Gastroesophageal sphincter (tissue), 4 donors: ENCODE results near the gene WEE1. TPM values are rescaled to one million over a fixed set of nuclear protein-coding genes. Genes with fewer than 3 reads are reported as not detected.

Source experiments
- ATAC-seq: fragments of 150-250 bp; one replicate; pipeline ENCODE4 v1.9.1; 2016; ENCODE audit warnings: mild to moderate bottlenecking, moderate library complexity
- H3K27ac ChIP-seq, 4 donors: fragments of 200-600 bp; sonication (generic) in 3 of 4; 1 replicate in 3 of 4; 2 replicates in 1 of 4; pipeline ENCODE4 v1.5.1; 2016 to 2019
- H3K27me3 ChIP-seq: fragments of 200-600 bp; sonication (generic); one replicate; pipeline ENCODE4 v1.5.1; 2019
- H3K36me3 ChIP-seq, 2 donors: fragments of 200-600 bp; sonication (generic); one replicate each; pipeline ENCODE4 v1.5.1; 2019; ENCODE audit warnings: control low read depth in 1 of 2
- H3K4me1 ChIP-seq, 3 donors: fragments of 200-600 bp; sonication (generic); 1 replicate in 2 of 3; 2 replicates in 1 of 3; pipeline ENCODE4 v1.5.1; 2016 to 2019; ENCODE audit warnings: control low read depth in 2 of 3
- H3K4me3 ChIP-seq, 2 donors: fragments of 200-600 bp; sonication (generic); one replicate each; pipeline ENCODE4 v1.5.1; 2019; ENCODE audit warnings: mild to moderate bottlenecking in 1 of 2, moderate library complexity in 1 of 2
- H3K9me3 ChIP-seq, 3 donors: fragments of 200-600 bp; sonication (generic); one replicate each; pipeline ENCODE4 v1.5.1; 2017 to 2019; ENCODE audit warnings: control low read depth in 2 of 3
- CTCF ChIP-seq, 4 experiments: fragments of 200-600 bp in 2 of 4; fragments of 450-650 bp in 2 of 4; sonication (generic) in 1 of 4; IDR thresholded peaks; one replicate each; pipeline ENCODE4 v1.5.1; 2017 to 2019; ENCODE audit warnings: antibody characterized with exemption in 4 of 4, mild to moderate bottlenecking in 2 of 4, moderate library complexity in 2 of 4
- EP300 ChIP-seq: sonication (generic); formaldehyde crosslinking; IDR thresholded peaks from one replicate; pipeline ENCODE4 v1.6.1; 2017; ENCODE audit warnings: antibody characterized with exemption, mild to moderate bottlenecking
- POLR2A ChIP-seq, 2 donors: fragments of 450-650 bp; IDR thresholded peaks; one replicate each; pipeline ENCODE4 v1.6.1; 2017; ENCODE audit warnings: antibody characterized with exemption in 2 of 2, mild to moderate bottlenecking in 2 of 2, moderate library complexity in 1 of 2
- POLR2AphosphoS5 ChIP-seq: sonication (generic); formaldehyde crosslinking; IDR thresholded peaks from one replicate; pipeline ENCODE4 v1.6.1; 2017; ENCODE audit warnings: antibody characterized with exemption
- WGBS, 2 donors: methylation state at CpG; one replicate each; pipeline ENCODE4 v1.1.5; 2018; ENCODE audit warnings: low coverage in 1 of 2; 5-methylcytosine and 5-hydroxymethylcytosine counted together
- total RNA-seq, 4 donors: library from RNA; depleted of rRNA; stranded (reverse); fragments of >200 nt; gene quantifications; one replicate each; pipeline ENCODE4 v1.1.0, GENCODE V29; 2016

The WEE1 gene
- total RNA-seq, 4 donors from 2014 or later: 42.5 to 65.3 (median 51.3) TPM

DNA sequence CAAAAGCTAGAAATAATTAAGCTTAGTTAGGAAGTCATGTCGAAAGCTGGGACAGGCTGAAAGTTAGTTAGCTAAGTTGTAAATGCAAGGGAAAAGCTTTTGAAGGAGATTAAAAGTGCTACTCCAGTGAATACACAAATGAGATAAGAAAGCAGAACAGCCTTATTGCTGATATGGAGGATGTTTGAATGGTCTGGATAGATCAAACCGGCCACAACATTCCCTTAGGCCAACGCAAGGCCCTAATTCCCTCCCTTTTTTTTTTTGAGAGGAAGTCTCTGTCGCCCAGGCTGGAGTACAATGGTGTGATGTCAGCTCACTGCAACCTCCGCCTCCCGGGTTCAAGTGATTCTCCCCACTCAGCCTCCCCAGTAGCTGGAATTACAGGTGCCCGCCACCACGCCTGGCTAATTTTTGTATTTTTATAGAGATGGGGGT, 23.3 kb upstream of the WEE1 start:
- Histone ChIP-seq H3K4me3 (no peak overlapping the region), H3K9me3 (no peaks in the 10 kb centered on the region), H3K27me3 (no peaks in the 10 kb centered on the region), H3K27ac (no peak overlapping the region), H3K4me1 (no peaks in the 10 kb centered on the region), H3K36me3 (no peaks in the 10 kb centered on the region)
- 65 to 93% methylated on average over 2 to 6 of the region's 8 CpGs for WGBS, 2 donors
- ATAC-seq: no peak
- TF ChIP-seq POLR2AphosphoS5 (no peak), EP300 (no peak), POLR2A (IDR thresholded peaks at IDR 0.05) (no peak), CTCF (IDR thresholded peaks at IDR 0.05) (no peak)

- whole genome bisulfite sequencing, 2 donors: 80 to 88% methylated on average over 1 to 2 of the region's 2 CpGs
- TF ChIP-seq CTCF (IDR thresholded peaks at IDR 0.05) (no peak), POLR2AphosphoS5 (no peak), EP300 (no peak)
- Histone ChIP-seq H3K27ac (no peak overlapping the region), H3K9me3 (no peaks in the 10 kb centered on the region), H3K27me3 (no peaks in the 10 kb centered on the region), H3K36me3 (no peaks in the 10 kb centered on the region), H3K4me3 (no peak overlapping the region), H3K4me1 (peaks cover 0 to 18% (median 8%) of the 10 kb centered on the region in 3 donors)
- no peak for ATAC-seq
Observed at GRCh38 chr11:9561279-9561982, 12.0 kb upstream of the WEE1 start.

GRCh38 chr11:9562716-9563115, 10.8 kb upstream of the WEE1 start:
- H3K36me3 ChIP-seq: no peaks in the 10 kb centered on the region
- no peak for ATAC-seq
- no peaks in the 10 kb centered on the region for H3K27me3 ChIP-seq
- H3K27ac ChIP-seq: no peak overlapping the region
- H3K9me3 ChIP-seq: no peaks in the 10 kb centered on the region
- TF ChIP-seq EP300 (no peak), POLR2AphosphoS5 (no peak), POLR2A (IDR thresholded peaks at IDR 0.05) (no peak), CTCF (IDR thresholded peaks at IDR 0.05) (no peak)
- H3K4me3 ChIP-seq: no peak overlapping the region
- peaks cover 0 to 30% (median 11%) of the 10 kb centered on the region in 3 donors for H3K4me1 ChIP-seq

DNA sequence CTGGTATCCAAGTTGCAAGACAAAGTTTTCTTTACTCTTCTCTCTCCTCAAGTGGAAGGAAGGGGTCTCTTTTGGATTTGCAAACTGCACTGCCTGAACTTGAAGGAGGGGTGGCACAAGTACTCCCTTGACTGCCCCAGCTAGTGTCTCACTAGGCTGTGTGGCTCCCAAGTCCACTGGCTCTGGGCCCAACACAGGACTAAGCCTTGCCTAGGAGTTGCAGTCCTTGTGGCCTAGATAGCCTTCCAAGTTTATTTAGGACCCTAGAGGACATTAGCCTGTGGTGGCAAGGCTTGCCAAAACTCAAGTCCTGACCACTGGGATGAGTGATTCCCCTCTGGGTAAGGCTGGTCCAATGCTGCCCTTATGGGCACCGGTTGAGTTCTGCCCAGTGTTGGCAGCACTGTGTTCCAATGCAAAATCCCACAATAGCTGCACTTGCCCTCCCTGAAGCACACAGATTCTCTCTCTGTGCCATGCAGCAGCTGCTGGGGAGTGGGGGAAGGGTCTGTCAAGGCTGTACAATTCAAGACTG, 10.2 kb upstream of the WEE1 start:
- Histone ChIP-seq H3K36me3 (no peaks in the 10 kb centered on the region), H3K4me3 (no peak overlapping the region), H3K27me3 (no peaks in the 10 kb centered on the region), H3K4me1 (peaks cover 3 to 36% (median 14%) of the 10 kb centered on the region in 3 donors), H3K27ac (no peak overlapping the region), H3K9me3 (no peaks in the 10 kb centered on the region)
- WGBS, 2 donors: 60% methylated on average over 1 of the region's 1 CpG; no CpG with 5 or more reads in 1 of the 2 donors
- TF ChIP-seq EP300: no peak
- TF ChIP-seq CTCF (IDR thresholded peaks at IDR 0.05): no peak
- no peak for TF ChIP-seq POLR2AphosphoS5
- TF ChIP-seq POLR2A (IDR thresholded peaks at IDR 0.05): no peak
- ATAC-seq: no peak
